GM19238 (cell line): ENCODE results near the gene UBXN4.
"Not testable (repeated sequence)": the region's sequence is repeated elsewhere in the genome, so short reads cannot be mapped to it uniquely, and the experiment has no call there.

ENCODE experiments used
- DNase-seq: peaks from one replicate; pipeline ENCODE4 v3.0.0; 2011; ENCODE audit warnings: low spot score; ENCODE audit not compliant: insufficient read length

UBXN4 gene

GRCh38 chr2:135802350-135802749 lies 60.7 kb downstream of the UBXN4 start:
- DNase-seq, result no peak

- DNase-seq, result no peak
These were observed 61.6 kb downstream of the UBXN4 start for GRCh38 chr2:135803278-135803677.

GRCh38 chr2:135807874-135808273 lies 66.2 kb downstream of the UBXN4 start:
- DNase-seq, result not testable (repeated sequence)

- DNase-seq, result no peak
These were observed 71.4 kb downstream of the UBXN4 start for GRCh38 chr2:135812907-135813511.

- DNase-seq, result no peak
These were observed 73.6 kb downstream of the UBXN4 start for GRCh38 chr2:135815269-135815668.

GRCh38 chr2:135817466-135817865 lies 75.8 kb downstream of the UBXN4 start:
- no peak for DNase-seq

- DNase-seq, result no peak
These were observed 76.3 kb downstream of the UBXN4 start for GRCh38 chr2:135817951-135818350.

GRCh38 chr2:135818937-135819610 lies 77.4 kb downstream of the UBXN4 start:
- DNase-seq, result no peak

- DNase-seq, result no peak
These were observed 78.5 kb downstream of the UBXN4 start for GRCh38 chr2:135820003-135820618.

- DNase-seq, result no peak
These were observed 79.5 kb downstream of the UBXN4 start for GRCh38 chr2:135821190-135821589.

- DNase-seq, result no peak
These were observed 81.2 kb downstream of the UBXN4 start for GRCh38 chr2:135822855-135823254.

- no peak for DNase-seq
These were observed 83.5 kb downstream of the UBXN4 start for GRCh38 chr2:135825131-135825530.

- DNase-seq, result no peak
These were observed 84.0 kb downstream of the UBXN4 start for GRCh38 chr2:135825550-135826176.

- DNase-seq, result no peak
These were observed 84.9 kb downstream of the UBXN4 start for GRCh38 chr2:135826544-135826943.

- no peak for DNase-seq
These were observed 87.9 kb downstream of the UBXN4 start for GRCh38 chr2:135829378-135830135.

- no peak for DNase-seq
These were observed 89.6 kb downstream of the UBXN4 start for GRCh38 chr2:135831180-135831812.

GRCh38 chr2:135832891-135833290 lies 91.2 kb downstream of the UBXN4 start:
- no peak for DNase-seq
